ENCODE measurements around the gene S100B. TPM values are rescaled to one million over a fixed set of nuclear protein-coding genes. Genes with fewer than 3 reads are reported as not detected.

Gene S100B
- total and polyA plus RNA-seq, 4 donors = 0.79 to 1.4 (median 1.1) TPM

- no peak overlapping the region for H3K4me3 ChIP-seq (ENCODE audit: low read depth in 1 of 3, low read length in 3 of 3)
- H3K9me3 ChIP-seq (ENCODE audit: control insufficient read depth in 4 of 4, low read length in 3 of 4) = no peaks in the 10 kb centered on the region
- H3K4me1 ChIP-seq (ENCODE audit: control insufficient read depth in 4 of 4, insufficient read depth in 4 of 4, low read length in 3 of 4) = no peaks in the 10 kb centered on the region
- no peaks in the 10 kb centered on the region for H3K27me3 ChIP-seq (ENCODE audit: control insufficient read depth in 4 of 4, insufficient read depth in 4 of 4, low read length in 3 of 4)
- no peak for DNase-seq (ENCODE audit: low spot score)
- 98% methylated on average over 13 of the region's 13 CpGs for WGBS
- no peak for TF ChIP-seq HNF4A (conservative IDR thresholded peaks at IDR 0.05)
- H3K36me3 ChIP-seq (ENCODE audit: control insufficient read depth in 4 of 4, insufficient read depth in 3 of 4, low read depth in 1 of 4, low read length in 3 of 4) = peaks cover 1 to 65% (median 18%) of the 10 kb centered on the region in 4 donors
- H3K27ac ChIP-seq (ENCODE audit: low read depth in 1 of 2, low read length in 2 of 2) = no peak overlapping the region
- no peak overlapping the region for H3K9ac ChIP-seq (ENCODE audit: low read depth in 1 of 2, low read length in 2 of 2)
Observed at GRCh38 chr21:46556802-46557201, 48.1 kb downstream of the S100B start.

GRCh38 chr21:46555678-46556077 lies 49.2 kb downstream of the S100B start:
- Histone ChIP-seq H3K36me3 (ENCODE audit: control insufficient read depth in 4 of 4, insufficient read depth in 3 of 4, low read depth in 1 of 4, low read length in 3 of 4) (peaks cover 5 to 62% (median 17%) of the 10 kb centered on the region in 4 donors), H3K27me3 (ENCODE audit: control insufficient read depth in 4 of 4, insufficient read depth in 4 of 4, low read length in 3 of 4) (no peaks in the 10 kb centered on the region), H3K9me3 (ENCODE audit: control insufficient read depth in 4 of 4, low read length in 3 of 4) (no peaks in the 10 kb centered on the region), H3K4me3 (ENCODE audit: low read depth in 1 of 3, low read length in 3 of 3) (no peak overlapping the region), H3K4me1 (ENCODE audit: control insufficient read depth in 4 of 4, insufficient read depth in 4 of 4, low read length in 3 of 4) (no peaks in the 10 kb centered on the region), H3K9ac (ENCODE audit: low read depth in 1 of 2, low read length in 2 of 2) (no peak overlapping the region), H3K27ac (ENCODE audit: low read depth in 1 of 2, low read length in 2 of 2) (no peak overlapping the region)
- 98% methylated on average over 16 of the region's 16 CpGs for WGBS
- no peak for DNase-seq (ENCODE audit: low spot score)
- TF ChIP-seq ZBTB33 (IDR thresholded peaks at IDR 0.05) = no peak
- no peak for TF ChIP-seq FOXA2 (IDR thresholded peaks at IDR 0.05)
- no peak for TF ChIP-seq ATF3 (IDR thresholded peaks at IDR 0.05)
- TF ChIP-seq NR2F2 (IDR thresholded peaks at IDR 0.05) = no peak
- TF ChIP-seq REST (IDR thresholded peaks at IDR 0.05) = no peak
- TF ChIP-seq FOXA1 (IDR thresholded peaks at IDR 0.05) = no peak
- no peak for TF ChIP-seq TAF1 (conservative IDR thresholded peaks at IDR 0.05)
- no peak for TF ChIP-seq SP1 (IDR thresholded peaks at IDR 0.05)
- no peak for TF ChIP-seq YY1 (IDR thresholded peaks at IDR 0.05)
- no peak for TF ChIP-seq GABPA (IDR thresholded peaks at IDR 0.05 in 1 of 2, conservative IDR thresholded peaks at IDR 0.05 in 1 of 2)
- TF ChIP-seq CTCF (IDR thresholded peaks at IDR 0.05; ENCODE audit: low read depth, low read length, missing input control) = no peak
- no peak for TF ChIP-seq HNF4G (IDR thresholded peaks at IDR 0.05)
- no peak for TF ChIP-seq JUND (IDR thresholded peaks at IDR 0.05)
